ENCODE data around the gene BAD.
"Not testable (repeated sequence)": the region's sequence is repeated elsewhere in the genome, so short reads cannot be mapped to it uniquely, and the experiment has no call there.

BAD gene

DNA sequence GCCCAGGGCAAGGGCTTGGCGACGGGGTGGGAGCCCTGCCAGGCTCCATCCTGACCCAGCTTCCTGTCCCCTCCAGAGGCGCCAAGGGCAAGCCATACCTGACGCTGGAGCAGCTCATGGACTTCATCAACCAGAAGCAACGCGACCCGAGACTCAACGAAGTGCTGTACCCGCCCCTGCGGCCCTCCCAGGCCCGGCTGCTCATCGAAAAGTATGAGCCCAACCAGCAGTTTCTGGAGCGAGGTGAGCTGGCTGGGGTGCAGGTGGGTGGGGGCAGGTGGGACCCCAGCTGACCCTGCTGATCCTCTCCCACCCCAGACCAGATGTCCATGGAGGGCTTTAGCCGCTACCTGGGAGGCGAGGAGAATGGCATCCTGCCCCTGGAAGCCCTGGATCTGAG is 28.2 kb downstream of the BAD start:
- DNase-seq (ENCODE audit: low read depth) = no peak

- no peak for DNase-seq (ENCODE audit: low read depth)
These were observed 29.0 kb downstream of the BAD start for GRCh38 chr11:64255135-64256128.

DNA sequence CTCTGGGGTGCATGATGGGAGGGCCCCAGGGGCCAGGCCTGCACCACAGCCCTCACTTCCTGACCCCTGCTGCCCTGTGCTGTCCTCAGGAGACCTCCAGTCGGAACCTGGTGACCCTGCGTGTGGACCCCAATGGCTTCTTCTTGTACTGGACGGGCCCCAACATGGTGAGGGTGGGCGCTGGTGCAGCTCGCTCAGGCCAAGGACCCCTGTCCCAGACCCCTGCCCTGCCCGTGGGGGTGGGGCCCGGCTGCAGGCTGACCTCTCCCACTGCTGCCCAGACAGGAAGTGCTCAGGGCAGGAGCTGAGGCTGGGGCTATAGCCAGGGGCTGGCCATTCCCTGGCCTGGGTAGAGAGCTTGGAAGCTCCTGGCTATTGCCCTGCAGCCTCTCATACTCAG is 30.1 kb downstream of the BAD start:
- no peak for DNase-seq (ENCODE audit: low read depth)

- DNase-seq (ENCODE audit: low read depth) = no peak
These were observed 31.0 kb downstream of the BAD start for GRCh38 chr11:64253481-64253880.

- no peak for DNase-seq (ENCODE audit: low read depth)
These were observed 31.4 kb downstream of the BAD start for GRCh38 chr11:64253043-64253442.

DNA sequence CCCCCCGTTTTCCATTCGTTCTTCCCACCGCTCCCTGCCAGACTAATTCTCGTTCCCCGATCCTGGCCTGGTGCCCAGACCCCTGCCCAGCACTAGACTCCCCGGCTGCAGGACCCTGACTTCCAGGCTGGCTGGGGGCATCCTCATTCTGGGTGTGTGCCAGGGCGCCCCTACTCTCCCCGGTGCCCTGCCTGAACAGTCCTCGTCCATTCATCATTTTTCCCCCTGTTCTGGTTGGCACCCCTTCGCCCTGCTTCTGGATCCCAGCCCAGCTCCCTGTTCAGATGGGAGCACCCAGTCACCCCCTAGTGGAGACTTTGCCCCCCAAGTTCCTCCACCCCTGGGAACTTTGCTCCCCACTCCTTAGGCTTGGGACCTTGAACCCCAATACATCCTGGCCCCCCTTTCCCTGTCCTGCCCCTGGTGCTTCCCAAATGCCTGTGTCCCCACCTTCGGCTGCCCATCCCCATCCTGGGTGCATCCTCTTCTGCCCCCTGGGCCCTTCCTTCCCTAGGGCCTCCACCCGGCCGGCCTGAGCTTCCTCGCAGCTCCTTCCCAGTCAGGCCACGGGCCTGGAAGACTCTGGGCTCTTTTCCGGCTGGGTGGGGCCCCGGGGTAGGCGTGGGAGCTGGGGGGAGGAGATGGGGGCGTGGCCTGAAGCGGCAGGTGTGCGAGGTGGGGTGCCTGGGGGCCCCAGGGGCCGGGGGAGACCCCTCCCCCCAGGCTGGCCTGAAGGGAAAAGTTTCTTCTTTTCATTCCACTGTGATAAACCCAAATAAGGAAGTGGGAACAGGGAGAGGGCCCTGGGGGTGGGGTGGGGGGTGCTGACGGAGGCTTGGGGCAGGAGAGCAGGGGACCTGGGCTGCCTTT is 32.2 kb downstream of the BAD start:
- DNase-seq (ENCODE audit: low read depth) = no peak

DNA sequence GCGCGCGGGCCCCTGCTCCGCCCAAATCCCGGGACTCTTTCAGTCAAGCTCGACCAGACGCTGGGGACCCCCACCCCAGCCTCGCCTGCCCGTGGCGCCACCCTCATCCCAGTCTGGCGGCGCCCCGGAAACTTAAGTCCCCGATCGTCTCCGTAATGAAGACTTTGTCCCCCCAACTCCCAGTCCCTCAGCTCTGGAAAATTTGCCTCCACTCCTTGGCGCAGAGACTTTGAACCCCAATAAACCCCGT is 32.8 kb downstream of the BAD start:
- no peak for DNase-seq (ENCODE audit: low read depth)

GRCh38 chr11:64251016-64251752 is 33.3 kb downstream of the BAD start, which contains the start of gene PLCB3:
TSS of gene PLCB3 (plus strand) at chr11:64251530. CDS start at chr11:64251650, 120 bp downstream.
- DNase-seq (ENCODE audit: low read depth) = no peak

DNA sequence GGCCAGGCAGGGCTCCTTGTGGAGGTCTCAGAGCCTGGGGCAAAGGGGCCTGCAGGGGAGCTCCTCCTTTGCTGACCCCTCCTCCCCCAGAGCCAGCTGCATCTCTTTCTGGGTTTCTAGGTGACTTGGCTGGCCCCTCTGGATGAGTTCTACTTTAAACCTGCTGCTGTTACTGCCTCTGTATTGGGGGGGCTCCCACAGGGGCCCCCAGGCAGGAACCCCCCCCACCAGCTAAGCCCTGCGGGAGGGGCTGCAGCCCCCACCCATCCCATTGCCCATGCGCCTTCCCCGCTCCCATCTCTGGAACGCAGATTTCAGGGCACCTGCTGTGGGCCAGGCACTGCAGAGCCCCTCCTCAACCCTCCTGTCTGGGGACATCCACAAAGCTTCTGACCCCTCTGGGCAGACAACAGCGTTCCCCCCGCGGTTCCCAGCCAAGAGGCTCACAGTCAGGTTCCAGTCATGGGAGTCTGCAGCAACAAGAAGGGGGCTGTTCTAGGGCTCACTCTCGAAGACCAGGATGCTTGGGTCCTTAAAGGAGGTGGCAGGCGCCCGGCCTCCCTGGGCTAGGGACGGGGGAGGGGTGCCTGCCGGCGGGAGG is 34.0 kb downstream of the BAD start:
- DNase-seq (ENCODE audit: low read depth) = no peak

DNA sequence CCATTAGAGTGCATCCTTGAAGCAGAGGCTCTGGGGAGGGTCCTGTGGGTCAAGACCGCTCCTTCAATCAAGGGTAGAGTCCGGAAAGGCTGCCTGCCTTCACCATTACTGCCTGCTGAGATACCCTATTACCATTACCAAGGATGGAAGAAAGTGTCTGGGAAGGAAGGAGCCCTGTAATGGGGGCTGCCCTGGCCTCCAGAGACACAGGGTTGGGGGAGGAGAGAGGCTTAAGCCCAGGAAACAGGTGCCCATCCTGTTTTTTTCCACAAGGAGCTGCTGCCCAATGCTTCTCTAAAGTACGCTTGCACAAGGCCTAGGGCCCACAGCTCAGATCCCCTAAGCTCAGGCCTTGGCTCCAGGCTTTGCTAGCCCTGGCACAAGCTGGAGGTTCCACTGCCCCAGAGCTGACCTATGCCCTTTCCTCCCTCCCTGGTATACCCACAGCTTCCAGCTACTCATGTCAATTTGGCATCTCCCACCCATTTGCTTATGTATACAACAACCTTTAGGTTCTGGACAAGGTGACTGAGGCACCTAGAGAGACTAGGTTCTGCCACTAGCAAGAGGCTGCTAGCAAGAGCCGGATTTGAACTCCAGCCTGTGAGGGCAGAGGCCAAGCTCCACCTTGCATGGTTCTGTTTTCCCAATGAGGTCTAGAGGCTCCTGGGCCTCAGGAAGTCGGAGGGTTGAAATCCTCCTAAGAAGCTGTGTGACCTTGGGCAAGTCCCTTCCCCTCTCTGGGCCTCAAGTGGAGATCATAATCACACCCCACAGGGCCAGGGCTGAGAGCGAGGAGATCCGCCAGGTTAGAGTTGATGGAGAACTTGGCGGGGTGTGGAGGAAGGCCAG is 34.7 kb downstream of the BAD start:
- DNase-seq (ENCODE audit: low read depth) = no peak

DNA sequence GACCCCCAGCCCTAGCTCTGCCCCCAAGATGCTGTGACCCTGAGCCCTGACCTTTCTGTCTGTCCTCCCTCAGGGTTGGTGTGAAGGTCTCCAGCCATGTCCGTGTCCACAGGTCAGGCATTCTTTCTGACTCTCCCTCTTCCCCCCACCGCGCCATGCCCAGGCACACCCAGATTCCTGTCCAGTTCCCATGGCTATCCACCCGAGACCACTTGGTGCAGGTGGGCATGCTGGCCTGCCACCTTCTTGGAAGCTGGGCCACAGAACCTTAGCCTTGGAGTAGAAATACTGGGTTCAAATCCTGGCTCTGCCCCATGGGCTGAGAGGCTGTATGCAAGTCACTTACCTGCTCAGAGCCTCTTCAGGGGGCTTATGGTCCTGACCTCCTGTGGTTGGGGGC is 35.4 kb downstream of the BAD start:
- no peak for DNase-seq (ENCODE audit: low read depth)

DNA sequence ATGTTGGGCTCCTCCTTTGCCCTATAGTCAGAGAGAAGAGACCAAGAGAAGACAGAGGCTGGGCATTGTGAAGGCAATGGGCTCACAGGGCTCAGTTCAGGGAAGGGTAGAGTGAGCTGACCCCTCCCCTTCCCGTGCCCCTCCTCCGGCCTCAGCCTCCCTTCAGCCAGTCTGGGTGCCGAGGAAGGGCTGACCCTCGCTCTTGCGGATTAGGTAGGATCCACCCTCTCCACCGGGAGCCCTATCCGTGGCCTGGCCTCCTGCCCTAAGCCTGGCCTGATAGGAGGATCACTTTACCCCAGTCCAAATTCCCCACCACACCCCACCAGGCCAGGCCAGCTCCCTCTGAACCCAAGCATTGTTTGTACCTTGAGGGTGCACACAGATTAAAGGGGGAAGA is 35.9 kb downstream of the BAD start:
- no peak for DNase-seq (ENCODE audit: low read depth)

DNA sequence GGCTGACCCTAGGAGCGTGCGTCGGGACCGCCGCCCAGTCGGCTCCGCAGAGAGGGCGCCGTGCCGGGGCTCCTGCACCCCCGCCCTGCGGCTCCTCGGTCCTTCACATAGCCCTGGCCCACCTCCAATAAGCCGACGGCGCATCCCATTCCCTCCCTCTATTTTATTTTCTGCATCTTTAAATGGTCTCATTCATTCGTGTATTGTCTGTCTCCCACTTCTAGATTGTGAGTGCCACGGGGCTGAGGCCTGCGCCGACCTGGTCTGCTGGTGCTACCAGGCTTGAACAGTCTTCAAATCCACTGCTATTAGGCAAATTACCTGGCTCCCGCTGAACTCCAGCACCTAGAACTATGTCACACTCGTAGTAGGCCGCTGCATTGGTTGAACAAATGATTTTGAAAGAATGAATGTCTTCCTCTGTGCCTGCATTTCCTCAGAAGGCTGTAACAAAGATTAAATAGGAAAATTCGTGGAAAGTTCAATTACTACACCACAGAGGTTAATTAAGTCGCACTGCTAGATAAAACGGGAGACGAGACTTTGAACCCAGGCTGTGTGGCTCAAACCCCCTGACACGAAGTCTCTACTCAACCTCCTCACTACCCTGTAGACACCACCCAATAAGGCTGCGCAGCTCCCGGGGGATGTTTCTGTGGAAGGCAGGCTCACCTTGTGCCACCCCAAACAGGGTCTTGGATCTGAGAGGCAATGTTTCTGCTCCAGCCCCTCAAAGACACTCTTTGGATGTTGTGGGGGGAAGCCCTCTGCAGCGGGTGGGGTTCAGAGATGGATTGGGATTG is 36.5 kb downstream of the BAD start:
- no peak for DNase-seq (ENCODE audit: low read depth)

DNA sequence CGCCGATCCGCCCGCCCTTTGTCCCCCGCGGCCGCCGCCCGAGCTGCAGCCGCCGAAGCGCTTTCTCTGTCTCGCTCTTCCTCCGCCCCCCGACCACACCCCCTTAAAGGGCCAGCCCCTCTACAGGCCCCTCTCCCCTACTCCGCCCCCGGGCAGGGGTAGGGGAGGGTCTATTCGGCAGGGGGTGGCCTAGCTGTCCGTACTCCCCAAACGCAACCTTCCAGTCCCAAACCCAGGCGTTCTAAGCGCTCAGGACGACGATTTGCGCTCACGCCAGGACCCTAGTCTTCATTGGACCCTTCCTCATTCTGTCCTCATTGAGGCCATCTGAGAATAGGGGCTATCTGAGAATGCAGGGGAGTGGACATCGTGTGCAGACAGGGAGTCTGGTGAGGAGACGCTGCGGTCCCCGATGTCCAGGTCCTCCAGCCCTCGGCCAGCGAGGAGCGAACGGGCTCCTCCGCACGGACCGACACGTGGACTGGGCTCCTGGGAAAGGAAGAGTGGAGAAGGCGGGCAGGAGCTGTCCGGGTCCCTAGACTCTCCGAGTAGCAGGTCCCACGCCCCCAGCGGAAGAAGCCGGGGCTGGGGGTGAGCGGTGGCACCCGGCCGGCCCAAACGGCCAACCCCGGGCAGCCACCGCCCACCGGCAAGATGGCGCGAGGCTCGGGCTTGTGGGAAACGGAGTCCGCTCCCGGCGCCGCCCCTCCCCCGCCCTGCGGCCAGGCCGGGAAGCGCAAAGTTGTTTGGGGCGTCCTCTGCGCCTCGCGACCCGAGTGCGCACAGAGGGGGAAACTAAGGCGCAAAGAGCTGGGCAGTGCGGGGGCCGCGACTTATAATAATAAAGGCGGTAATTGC is 37.4 kb downstream of the BAD start, which contains the start of gene PPP1R14B:
PPP1R14B (minus strand) TSS at position 73 of the 858 bp plus-strand sequence. CDS start 270 bp downstream, outside the sequence.
- DNase-seq (ENCODE audit: low read depth) = peak; percentile 37

GRCh38 chr11:64246621-64246870 is 37.9 kb downstream of the BAD start:
- not testable (repeated sequence) for DNase-seq (ENCODE audit: low read depth)

- DNase-seq (ENCODE audit: low read depth) = peak; percentile 54
These were observed 38.5 kb downstream of the BAD start for GRCh38 chr11:64245797-64246620.

DNA sequence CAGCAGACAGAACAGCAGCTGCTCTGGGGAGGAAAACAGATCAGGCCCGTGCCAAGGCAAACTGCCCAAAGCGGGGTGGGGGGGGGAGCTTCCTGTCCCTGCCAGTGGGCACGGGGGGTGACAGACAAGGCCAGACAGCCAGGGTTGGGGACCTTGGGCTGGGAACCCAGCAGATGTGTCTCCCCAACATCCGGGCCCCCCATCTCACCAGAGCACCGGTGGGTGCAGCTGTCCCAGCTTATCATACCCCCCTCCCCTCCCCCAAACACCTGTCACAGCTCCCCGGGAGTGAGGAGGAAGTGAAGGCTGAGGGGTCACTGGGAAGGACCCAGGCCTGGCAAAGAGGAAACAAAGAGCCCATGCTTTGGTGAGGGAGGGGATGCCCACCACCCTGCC is 39.1 kb downstream of the BAD start:
- DNase-seq (ENCODE audit: low read depth) = no peak

- no peak for DNase-seq (ENCODE audit: low read depth)
These were observed 39.5 kb downstream of the BAD start for GRCh38 chr11:64244966-64245365.
